ENCODE data around the gene PXT1. TPM values are rescaled to one million over a fixed set of nuclear protein-coding genes. Genes with fewer than 3 reads are reported as not detected.
A peak's percentile ranks its signal among the peaks of the same experiment; 100 is the strongest.

The PXT1 gene
- total and polyA plus RNA-seq, 2 donors (not counting 1 experiment from before 2014, with no cell fraction given), result 0.52 TPM; not detected in 1

- H3K79me2 ChIP-seq (ENCODE audit: control insufficient read depth, insufficient read depth, low read length), result no peaks in the 10 kb centered on the region
- DNase-seq, result peak; percentile 34
- intact Hi-C loops (cut with micrococcal nuclease), result no loop called here
Observed at GRCh38 chr6:36349240-36349639, 93.4 kb downstream of the PXT1 start.

GRCh38 chr6:36347621-36348020, 95.0 kb downstream of the PXT1 start:
- Histone ChIP-seq H3K27me3 (replicated peaks in 1 of 4; ENCODE audit: control extremely low read depth in 1 of 4, control insufficient read depth in 3 of 4, insufficient read depth in 4 of 4, low read length in 3 of 4) (no peaks in the 10 kb centered on the region), H3K4me3 (ENCODE audit: control extremely low read depth in 1 of 5, extremely low read depth in 1 of 5, insufficient read depth in 1 of 5, low read depth in 2 of 5, low read length in 4 of 5) (no peak overlapping the region), H3K4me2 (replicated peaks; ENCODE audit: low read depth, low read length, poor library complexity, severe bottlenecking) (no peak overlapping the region), H4K20me1 (ENCODE audit: control insufficient read depth, insufficient read depth, low read length, poor library complexity, severe bottlenecking) (no peaks in the 10 kb centered on the region), H3K36me3 (replicated peaks in 1 of 2; ENCODE audit: control extremely low read depth in 1 of 2, control insufficient read depth in 1 of 2, extremely low read depth in 1 of 2, insufficient read depth in 2 of 2, low read length in 1 of 2) (no peaks in the 10 kb centered on the region), H3K27ac (ENCODE audit: low read length in 2 of 2) (no peak overlapping the region), H3K4me1 (ENCODE audit: control insufficient read depth in 2 of 2, insufficient read depth in 2 of 2, low read length in 2 of 2) (no peaks in the 10 kb centered on the region), H2AFZ (ENCODE audit: insufficient read depth, low read depth, low read length, poor library complexity, severe bottlenecking) (no peak overlapping the region), H3K79me2 (ENCODE audit: control insufficient read depth, insufficient read depth, low read length) (no peaks in the 10 kb centered on the region), H3K9me3 (ENCODE audit: control extremely low read depth in 1 of 3, control insufficient read depth in 2 of 3, insufficient read depth in 1 of 3, low read length in 2 of 3) (peaks cover 0 to 2% (median 2%) of the 10 kb centered on the region in 3 donors), H3K9ac (ENCODE audit: low read length) (no peak overlapping the region)
- no peaks in the 10 kb centered on the region for H3K9me3 Mint-ChIP-seq (ENCODE audit: insufficient read depth)
- H3K4me1 Mint-ChIP-seq, result no peaks in the 10 kb centered on the region
- no peaks in the 10 kb centered on the region for H3K27me3 Mint-ChIP-seq
- ATAC-seq (ENCODE audit: low read depth), result no peak
- 95% methylated on average over 3 of the region's 4 CpGs for WGBS (ENCODE audit: insufficient coverage)
- POLR2A ChIA-PET, result no interaction called here
- no peak overlapping the region for H3K27ac Mint-ChIP-seq
- no peak for TF ChIP-seq EZH2 (IDR thresholded peaks at IDR 0.05; ENCODE audit: borderline replicate concordance, insufficient read depth, low read depth, low read length, poor library complexity, severe bottlenecking)
- no peak for TF ChIP-seq CTCF (IDR thresholded peaks at IDR 0.05)
- no peak overlapping the region for H3K4me3 Mint-ChIP-seq
- DNase-seq, result no peak
- CTCF ChIA-PET, result no interaction called here
- intact Hi-C loops (cut with micrococcal nuclease), result no loop called here

More at GRCh38 chr6:36349240-36349639, 93.4 kb downstream of the PXT1 start:
- no peaks in the 10 kb centered on the region for H3K27me3 Mint-ChIP-seq
- no peak for ATAC-seq (ENCODE audit: low read depth)
- H3K9me3 Mint-ChIP-seq (ENCODE audit: insufficient read depth), result peaks cover 2% of the 10 kb centered on the region
- Histone ChIP-seq H3K27me3 (replicated peaks in 1 of 4; ENCODE audit: control extremely low read depth in 1 of 4, control insufficient read depth in 3 of 4, insufficient read depth in 4 of 4, low read length in 3 of 4) (no peaks in the 10 kb centered on the region), H3K9me3 (ENCODE audit: control extremely low read depth in 1 of 3, control insufficient read depth in 2 of 3, insufficient read depth in 1 of 3, low read length in 2 of 3) (peaks cover 0 to 3% (median 2%) of the 10 kb centered on the region in 3 donors), H3K4me2 (replicated peaks; ENCODE audit: low read depth, low read length, poor library complexity, severe bottlenecking) (no peak overlapping the region), H3K4me1 (ENCODE audit: control insufficient read depth in 2 of 2, insufficient read depth in 2 of 2, low read length in 2 of 2) (no peaks in the 10 kb centered on the region), H2AFZ (ENCODE audit: insufficient read depth, low read depth, low read length, poor library complexity, severe bottlenecking) (no peak overlapping the region), H3K9ac (ENCODE audit: low read length) (no peak overlapping the region), H3K36me3 (replicated peaks in 1 of 2; ENCODE audit: control extremely low read depth in 1 of 2, control insufficient read depth in 1 of 2, extremely low read depth in 1 of 2, insufficient read depth in 2 of 2, low read length in 1 of 2) (no peaks in the 10 kb centered on the region), H3K4me3 (ENCODE audit: control extremely low read depth in 1 of 5, extremely low read depth in 1 of 5, insufficient read depth in 1 of 5, low read depth in 2 of 5, low read length in 4 of 5) (no peak overlapping the region), H4K20me1 (ENCODE audit: control insufficient read depth, insufficient read depth, low read length, poor library complexity, severe bottlenecking) (no peaks in the 10 kb centered on the region), H3K27ac (ENCODE audit: low read length in 2 of 2) (no peak overlapping the region)
- ChIA-PET POLR2A (no interaction called here), CTCF (interaction anchor here (0.6 to 2.6 kb wide), 3 partner anchors 8 to 321 kb away, joined by 4 to 11 read pairs (median 5); no protein-coding TSS in a partner anchor)
- WGBS (ENCODE audit: insufficient coverage), result 45% methylated on average over 1 of the region's 6 CpGs
- no peak for TF ChIP-seq CTCF (IDR thresholded peaks at IDR 0.05)
- no peak for TF ChIP-seq EZH2 (IDR thresholded peaks at IDR 0.05; ENCODE audit: borderline replicate concordance, insufficient read depth, low read depth, low read length, poor library complexity, severe bottlenecking)
- H3K4me3 Mint-ChIP-seq, result no peak overlapping the region
- no peak overlapping the region for H3K27ac Mint-ChIP-seq
- no peaks in the 10 kb centered on the region for H3K4me1 Mint-ChIP-seq
